Measurements from ENCODE around the gene CDRT4. TPM values are rescaled to one million over a fixed set of nuclear protein-coding genes. Genes with fewer than 3 reads are reported as not detected.

The CDRT4 gene
- total RNA-seq, 2 experiments from 2014 or later = 3.6 to 3.7 TPM

DNA sequence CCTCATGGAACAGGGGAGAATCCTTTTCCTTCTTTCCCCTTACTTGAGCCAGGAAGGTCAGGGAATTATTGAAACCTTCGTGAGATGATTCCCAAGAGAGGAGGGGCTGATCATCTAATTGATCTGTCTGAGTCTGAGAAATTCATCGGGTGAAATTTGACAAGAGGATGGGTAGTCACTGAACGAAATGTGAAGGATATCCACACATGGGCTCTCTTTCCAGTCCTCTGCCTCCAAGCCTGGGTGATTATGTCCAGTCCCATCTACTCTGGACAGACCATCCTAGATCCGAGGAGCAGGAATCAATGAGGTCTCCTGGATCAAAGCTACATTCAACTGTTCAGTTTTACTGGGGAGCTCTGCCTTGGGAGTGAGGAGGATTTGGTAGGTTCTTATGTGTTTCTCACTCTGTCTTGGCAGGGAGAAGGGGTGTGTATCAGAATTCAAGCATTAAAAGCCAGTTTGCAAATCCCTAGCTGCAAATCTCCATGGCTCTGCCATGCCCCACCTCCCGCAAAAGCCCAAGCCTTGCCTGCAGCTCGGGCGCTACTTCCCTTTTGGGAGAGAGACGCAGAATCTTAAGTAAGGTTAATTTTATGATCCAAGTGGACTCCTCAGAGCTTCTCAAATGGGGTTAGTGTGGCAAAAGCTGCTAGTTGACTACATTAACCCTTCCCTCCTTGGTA, 78.9 kb downstream of the CDRT4 start:
- Mint-ChIP-seq H3K27me3 (peaks cover 15% of the 10 kb centered on the region), H3K36me3 (ENCODE audit: low read depth) (no peaks in the 10 kb centered on the region), H3K9me3 (no peaks in the 10 kb centered on the region), H3K27ac (no peak overlapping the region), H3K4me1 (ENCODE audit: low read depth) (no peaks in the 10 kb centered on the region), H3K4me3 (no peak overlapping the region)
- ATAC-seq = no peak
- CTCF ChIA-PET = no interaction called here
- TF ChIP-seq, protein P1, sequence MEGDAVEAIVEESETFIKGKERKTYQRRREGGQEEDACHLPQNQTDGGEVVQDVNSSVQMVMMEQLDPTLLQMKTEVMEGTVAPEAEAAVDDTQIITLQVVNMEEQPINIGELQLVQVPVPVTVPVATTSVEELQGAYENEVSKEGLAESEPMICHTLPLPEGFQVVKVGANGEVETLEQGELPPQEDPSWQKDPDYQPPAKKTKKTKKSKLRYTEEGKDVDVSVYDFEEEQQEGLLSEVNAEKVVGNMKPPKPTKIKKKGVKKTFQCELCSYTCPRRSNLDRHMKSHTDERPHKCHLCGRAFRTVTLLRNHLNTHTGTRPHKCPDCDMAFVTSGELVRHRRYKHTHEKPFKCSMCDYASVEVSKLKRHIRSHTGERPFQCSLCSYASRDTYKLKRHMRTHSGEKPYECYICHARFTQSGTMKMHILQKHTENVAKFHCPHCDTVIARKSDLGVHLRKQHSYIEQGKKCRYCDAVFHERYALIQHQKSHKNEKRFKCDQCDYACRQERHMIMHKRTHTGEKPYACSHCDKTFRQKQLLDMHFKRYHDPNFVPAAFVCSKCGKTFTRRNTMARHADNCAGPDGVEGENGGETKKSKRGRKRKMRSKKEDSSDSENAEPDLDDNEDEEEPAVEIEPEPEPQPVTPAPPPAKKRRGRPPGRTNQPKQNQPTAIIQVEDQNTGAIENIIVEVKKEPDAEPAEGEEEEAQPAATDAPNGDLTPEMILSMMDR (IDR thresholded peaks at IDR 0.05) = no peak
- DNase-seq = no peak
- intact Hi-C loops (cut with micrococcal nuclease) = no loop called here
- POLR2A ChIA-PET = no interaction called here

DNA sequence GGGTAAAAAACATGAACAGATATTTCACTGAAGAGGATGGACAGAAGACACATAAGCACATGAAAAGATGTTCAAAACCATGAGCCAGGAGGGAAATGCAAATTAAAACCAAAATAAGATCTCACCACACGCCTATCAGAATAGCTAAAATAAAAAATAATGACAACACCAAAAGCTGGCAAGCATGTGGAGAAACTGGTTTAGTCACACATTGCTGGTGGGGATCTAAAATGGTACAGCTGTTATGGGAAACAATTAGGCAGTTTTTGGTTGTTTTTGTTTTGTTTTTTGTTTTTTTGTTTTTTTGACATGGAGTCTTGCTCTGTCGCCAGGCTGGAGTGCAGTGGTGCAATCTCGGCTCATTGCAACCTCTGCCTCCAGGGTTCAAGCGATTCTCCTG, 81.3 kb downstream of the CDRT4 start:
- Mint-ChIP-seq H3K27ac (no peak overlapping the region), H3K27me3 (peaks cover 12% of the 10 kb centered on the region), H3K4me3 (no peak overlapping the region), H3K9me3 (no peaks in the 10 kb centered on the region), H3K36me3 (ENCODE audit: low read depth) (no peaks in the 10 kb centered on the region), H3K4me1 (ENCODE audit: low read depth) (no peaks in the 10 kb centered on the region)
- no peak for ATAC-seq
- TF ChIP-seq, protein P1 (IDR thresholded peaks at IDR 0.05) = no peak
- CTCF ChIA-PET = no interaction called here
- intact Hi-C loops (cut with micrococcal nuclease) = no loop called here
- DNase-seq = no peak
- POLR2A ChIA-PET = no interaction called here

Other genes starting within 250 kb of the CDRT4 start
- under 1 TPM in 1 of 2 experiments, not detected in 1; 0.20 TPM for gene PMP22, start 202.3 kb downstream of the CDRT4 start, total RNA-seq
- not detected for gene TEKT3, start 126.0 kb downstream of the CDRT4 start, total RNA-seq
- gene TVP23C, start 95.9 kb upstream of the CDRT4 start, total RNA-seq = 1 to 10 TPM; 8.1 to 8.2 TPM
- under 1 TPM; 0.36 to 0.51 TPM for gene FBXW10B, start 152.1 kb upstream of the CDRT4 start, total RNA-seq
- gene TRIM16, start 216.7 kb upstream of the CDRT4 start, total RNA-seq = 10 to 100 TPM; 13.9 to 17.8 TPM
- 10 to 100 TPM; 39.8 to 44.7 TPM for gene ZNF286A, start 232.1 kb upstream of the CDRT4 start, total RNA-seq